Measurements from ENCODE around the gene ATP9B.
A peak's percentile ranks its signal among the peaks of the same experiment; 100 is the strongest.
"Not testable (repeated sequence)": the region's sequence is repeated elsewhere in the genome, so short reads cannot be mapped to it uniquely, and the experiment has no call there.

ATP9B gene

GRCh38 chr18:79365701-79366100 is 296.5 kb downstream of the ATP9B start:
- DNase-seq (ENCODE audit: low read depth): no peak

- no peak for DNase-seq (ENCODE audit: low read depth)
Observed at GRCh38 chr18:79366177-79367094, 297.2 kb downstream of the ATP9B start.

- DNase-seq (ENCODE audit: low read depth): no peak
Observed at GRCh38 chr18:79367480-79367879, 298.3 kb downstream of the ATP9B start.

GRCh38 chr18:79367989-79368388 is 298.8 kb downstream of the ATP9B start:
- no peak for DNase-seq (ENCODE audit: low read depth)

- DNase-seq (ENCODE audit: low read depth): no peak
Observed at GRCh38 chr18:79368681-79369080, 299.5 kb downstream of the ATP9B start.

- DNase-seq (ENCODE audit: low read depth): no peak
Observed at GRCh38 chr18:79371561-79372121, 302.4 kb downstream of the ATP9B start.

GRCh38 chr18:79372461-79372860 is 303.3 kb downstream of the ATP9B start:
- DNase-seq (ENCODE audit: low read depth): no peak

GRCh38 chr18:79372991-79373390 is 303.8 kb downstream of the ATP9B start:
- DNase-seq (ENCODE audit: low read depth): no peak

- DNase-seq (ENCODE audit: low read depth): no peak
Observed at GRCh38 chr18:79373736-79374135, 304.5 kb downstream of the ATP9B start.

GRCh38 chr18:79374408-79375171 is 305.4 kb downstream of the ATP9B start:
- DNase-seq (ENCODE audit: low read depth): no peak

- DNase-seq (ENCODE audit: low read depth): no peak
Observed at GRCh38 chr18:79375441-79376154, 306.4 kb downstream of the ATP9B start.

GRCh38 chr18:79376661-79377060 is 307.5 kb downstream of the ATP9B start:
- DNase-seq (ENCODE audit: low read depth): not testable (repeated sequence)

- DNase-seq (ENCODE audit: low read depth): no peak
Observed at GRCh38 chr18:79377187-79377891, 308.1 kb downstream of the ATP9B start.

GRCh38 chr18:79378536-79379250 is 309.5 kb downstream of the ATP9B start:
- DNase-seq (ENCODE audit: low read depth): peak; percentile 67

GRCh38 chr18:79379251-79379905 is 310.2 kb downstream of the ATP9B start:
- DNase-seq (ENCODE audit: low read depth): no peak

- no peak for DNase-seq (ENCODE audit: low read depth)
Observed at GRCh38 chr18:79379931-79380815, 311.0 kb downstream of the ATP9B start.

GRCh38 chr18:79380816-79381806 is 311.9 kb downstream of the ATP9B start:
- DNase-seq (ENCODE audit: low read depth): no peak

GRCh38 chr18:79381811-79382311 is 312.7 kb downstream of the ATP9B start:
- DNase-seq (ENCODE audit: low read depth): no peak
